T-helper 2 cell treated with Interferon-gamma antibody and Interleukin-4, amounts not matched to agents 100 ng/mL and 5 ng/mL, for 36 hours (primary cell): ENCODE data around the gene ERVK3-1. TPM values are rescaled to one million over a fixed set of nuclear protein-coding genes. Genes with fewer than 3 reads are reported as not detected.

Experiments
- intact Hi-C: fragments of 100-400 bp; cut with micrococcal nuclease; formaldehyde crosslinking; loops from one replicate; pipeline ENCODE4 v1.15.1; 2023
- total RNA-seq: library from RNA; stranded (reverse); gene quantifications from 2 replicates; pipeline ENCODE4 v1.2.3, GENCODE V29; 2022

ERVK3-1 gene
- total RNA-seq, 1 donor from 2014 or later: 60.7 TPM

DNA sequence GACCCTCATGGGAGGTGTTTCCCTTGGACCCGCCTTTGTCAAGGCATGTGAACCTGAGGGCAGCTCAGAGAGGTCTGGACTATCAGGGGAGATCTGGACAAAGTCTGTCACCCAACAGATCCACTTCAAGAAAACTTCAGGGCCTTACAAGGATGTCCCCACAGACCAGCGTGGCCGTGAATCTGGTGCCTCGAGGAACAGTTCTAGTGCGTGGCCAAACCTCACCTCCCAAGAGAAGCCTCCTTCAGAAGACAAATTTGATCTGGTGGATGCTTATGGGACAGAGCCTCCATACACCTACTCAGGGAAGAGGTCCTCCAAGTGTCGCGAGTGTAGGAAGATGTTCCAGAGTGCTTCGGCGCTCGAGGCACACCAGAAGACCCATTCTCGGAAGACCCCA, 33.2 kb downstream of the ERVK3-1 start:
- intact Hi-C loops: no loop called here

DNA sequence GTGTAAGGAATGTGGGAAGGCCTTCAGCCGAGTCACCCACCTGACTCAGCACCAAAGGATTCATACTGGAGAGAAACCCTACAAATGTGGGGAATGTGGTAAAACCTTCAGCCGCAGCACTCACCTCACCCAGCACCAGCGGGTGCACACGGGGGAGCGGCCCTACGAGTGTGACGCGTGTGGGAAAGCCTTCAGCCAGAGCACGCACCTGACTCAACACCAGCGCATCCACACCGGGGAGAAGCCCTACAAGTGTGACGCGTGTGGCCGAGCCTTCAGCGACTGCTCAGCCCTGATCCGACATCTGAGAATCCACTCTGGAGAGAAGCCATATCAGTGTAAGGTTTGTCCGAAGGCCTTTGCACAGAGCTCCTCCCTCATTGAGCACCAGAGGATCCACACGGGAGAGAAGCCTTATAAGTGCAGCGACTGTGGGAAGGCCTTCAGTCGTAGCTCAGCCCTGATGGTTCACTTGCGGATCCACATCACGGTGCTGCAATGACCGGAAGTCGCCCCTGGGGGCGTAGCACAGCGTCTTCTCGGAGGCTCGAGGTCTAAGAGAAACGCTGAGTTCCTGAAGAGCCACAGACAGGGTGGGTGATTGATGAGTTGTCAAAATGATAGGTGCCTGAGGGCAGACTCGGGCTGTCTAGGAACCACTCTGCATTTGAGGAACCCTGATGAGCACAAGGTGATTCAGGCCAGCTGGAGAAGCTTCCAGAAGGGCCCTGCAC, 33.8 kb downstream of the ERVK3-1 start:
- intact Hi-C loops: no loop called here

DNA sequence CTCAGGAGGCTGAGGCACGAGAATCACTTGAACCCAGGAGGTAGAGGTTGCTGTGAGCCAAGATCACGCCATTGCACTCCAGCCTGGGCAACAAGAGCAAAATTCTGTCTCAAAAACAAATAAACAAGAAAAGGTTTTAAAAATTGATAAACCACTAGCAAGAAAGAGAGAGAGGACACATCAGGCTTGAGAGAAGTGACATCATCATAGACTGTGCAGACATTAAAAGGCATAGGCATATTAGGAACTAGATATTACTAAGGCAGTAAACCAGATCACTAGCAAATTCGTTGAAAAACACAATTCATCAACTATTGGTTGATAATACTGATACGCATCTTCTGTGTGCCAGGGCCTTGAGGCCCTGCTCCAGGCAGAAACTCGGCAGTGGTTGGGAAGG, 40.4 kb downstream of the ERVK3-1 start:
- intact Hi-C loops: loop anchor here (5.0 kb wide), 1 partner anchor 68 kb away; the partner anchor contains the start of gene ZNF8

DNA sequence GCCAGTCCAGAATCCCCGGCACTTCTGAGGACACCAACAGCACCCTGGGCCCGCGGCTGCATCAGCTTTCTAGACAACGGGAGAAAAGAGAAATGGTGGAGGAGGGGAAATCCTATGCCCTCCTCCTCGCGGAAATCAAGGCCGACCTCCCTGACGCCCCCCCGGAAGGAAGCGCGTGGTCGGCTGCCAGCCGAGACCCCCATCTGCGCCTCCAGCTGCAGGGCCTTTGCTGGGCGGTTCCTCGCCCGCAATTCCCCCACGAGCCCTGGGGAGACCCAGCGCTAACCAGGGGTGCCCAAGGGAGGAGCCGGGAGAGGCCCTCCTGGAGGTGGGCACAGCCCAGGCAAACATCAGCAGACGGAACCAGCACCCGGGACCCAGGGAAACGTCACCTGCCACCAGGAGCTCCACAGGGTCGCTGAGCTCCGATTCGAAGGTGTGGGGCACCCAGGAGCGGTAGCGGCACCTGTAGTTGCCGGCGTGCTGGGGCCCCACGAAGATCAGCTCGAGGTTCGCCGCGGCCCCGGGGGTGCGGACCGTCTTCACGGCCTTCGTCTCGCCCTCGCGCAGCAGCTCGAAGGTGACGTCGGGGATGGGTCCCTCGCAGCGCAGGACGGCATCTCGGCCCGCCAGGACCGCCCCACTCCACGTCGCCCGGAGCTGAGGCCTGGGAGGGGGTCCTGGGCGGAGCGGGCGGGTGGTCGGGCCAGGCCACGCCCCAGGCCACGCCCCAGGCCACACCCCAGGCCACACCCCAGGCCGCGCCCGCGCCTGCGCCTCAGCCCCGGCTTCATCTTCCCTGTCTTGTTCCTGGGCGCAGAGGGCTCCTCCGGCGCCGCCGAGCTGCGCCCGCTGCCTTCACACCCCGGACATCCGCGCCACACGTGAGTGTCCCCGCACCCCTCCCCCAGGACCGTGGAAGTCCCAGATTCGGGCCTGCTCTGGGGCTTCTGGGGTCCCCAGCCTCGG, 42.1 kb downstream of the ERVK3-1 start:
- intact Hi-C loops: loop anchor here (1.0 to 5.0 kb wide), 5 partner anchors 15 to 164 kb away; partner anchors contain the start of genes ZNF274, ZNF497, ZNF8 and ZNF837

- intact Hi-C loops: loop anchor here (5.0 kb wide), 1 partner anchor 71 kb away; the partner anchor contains the start of gene ZNF8
Measured at GRCh38 chr19:58348080-58348479, 42.9 kb downstream of the ERVK3-1 start.

GRCh38 chr19:58349590-58349989, 44.4 kb downstream of the ERVK3-1 start:
- intact Hi-C loops: loop anchor here (5.0 kb wide), 1 partner anchor 72 kb away; the partner anchor contains the start of gene ZNF8

DNA sequence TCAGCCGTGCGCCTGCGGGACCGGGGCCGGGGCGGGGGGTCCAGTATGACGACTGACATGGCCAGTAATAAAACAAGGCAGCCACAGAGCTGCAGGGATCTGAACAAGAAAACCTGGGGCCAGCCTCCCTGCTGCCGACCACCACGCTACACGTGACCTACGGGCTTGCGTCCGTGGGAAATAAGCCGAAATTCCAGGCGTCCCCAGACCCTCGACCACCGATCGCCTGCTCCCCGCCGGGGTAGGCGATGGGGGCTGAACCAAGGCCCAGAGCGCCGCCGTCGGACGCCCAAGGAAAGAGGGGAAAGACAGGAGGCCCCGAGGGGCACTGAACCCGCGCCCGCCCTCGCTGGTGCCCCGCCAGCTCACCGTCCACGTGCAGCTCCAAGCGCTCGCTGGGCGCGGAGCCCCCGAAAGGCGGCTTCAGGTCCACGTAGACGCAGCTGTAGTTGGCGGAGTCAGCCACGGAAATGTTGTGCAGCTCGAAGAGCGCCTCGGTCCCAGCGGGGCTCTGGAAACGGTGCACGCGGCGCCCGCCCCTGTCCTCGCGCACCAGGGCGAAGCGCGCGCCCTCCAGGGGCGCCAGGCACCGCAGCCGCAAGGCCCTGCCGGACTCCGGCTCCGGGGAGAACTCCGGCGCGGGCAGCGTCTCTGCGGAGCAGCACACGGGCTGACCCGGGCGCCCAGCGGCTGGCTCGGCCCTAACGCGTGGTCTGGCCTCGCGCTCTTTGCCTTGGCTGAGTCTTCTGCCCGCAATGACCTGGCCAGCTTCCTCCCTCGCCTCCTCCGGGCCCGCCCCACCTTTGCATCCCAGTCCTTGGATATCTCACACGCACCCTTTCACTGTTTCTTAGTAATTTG, 45.1 kb downstream of the ERVK3-1 start:
- intact Hi-C loops: no loop called here

DNA sequence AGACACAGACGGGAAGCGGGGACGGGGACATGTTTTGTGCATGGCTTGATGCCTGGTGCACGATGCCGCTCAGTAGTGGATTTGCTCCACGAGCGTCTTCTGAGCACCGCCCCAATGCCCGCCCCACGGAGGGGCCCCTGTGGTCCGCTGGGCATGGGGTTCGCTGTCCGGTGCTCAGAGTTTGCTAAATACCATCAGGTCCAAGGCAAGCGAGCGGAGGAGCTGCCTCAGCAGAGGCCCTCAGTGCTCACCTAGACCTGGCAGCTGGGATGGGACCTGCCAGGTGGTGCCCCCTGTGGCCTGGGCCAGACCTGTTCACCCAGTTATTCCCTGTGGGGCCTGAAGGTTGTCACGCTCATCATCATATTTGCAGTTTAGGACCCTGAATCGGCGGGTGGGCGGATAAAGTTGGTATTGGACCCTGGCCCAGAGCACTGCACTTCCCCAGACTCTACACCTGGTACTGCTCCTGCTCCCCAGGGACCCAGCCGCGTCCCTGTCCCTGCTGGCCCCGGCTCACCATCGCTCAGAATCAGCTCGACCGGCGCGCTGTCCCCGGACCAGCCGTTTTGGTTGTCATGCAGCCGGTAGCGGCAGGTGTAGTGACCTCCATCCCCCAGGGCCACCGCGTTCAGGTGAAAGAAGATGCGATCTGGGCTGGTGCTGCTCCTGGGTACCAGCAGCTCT, 45.8 kb downstream of the ERVK3-1 start:
- intact Hi-C loops: no loop called here

GRCh38 chr19:58351558-58351878, 46.3 kb downstream of the ERVK3-1 start:
- intact Hi-C loops: no loop called here

GRCh38 chr19:58351990-58352755, 47.0 kb downstream of the ERVK3-1 start:
- intact Hi-C loops: no loop called here

DNA sequence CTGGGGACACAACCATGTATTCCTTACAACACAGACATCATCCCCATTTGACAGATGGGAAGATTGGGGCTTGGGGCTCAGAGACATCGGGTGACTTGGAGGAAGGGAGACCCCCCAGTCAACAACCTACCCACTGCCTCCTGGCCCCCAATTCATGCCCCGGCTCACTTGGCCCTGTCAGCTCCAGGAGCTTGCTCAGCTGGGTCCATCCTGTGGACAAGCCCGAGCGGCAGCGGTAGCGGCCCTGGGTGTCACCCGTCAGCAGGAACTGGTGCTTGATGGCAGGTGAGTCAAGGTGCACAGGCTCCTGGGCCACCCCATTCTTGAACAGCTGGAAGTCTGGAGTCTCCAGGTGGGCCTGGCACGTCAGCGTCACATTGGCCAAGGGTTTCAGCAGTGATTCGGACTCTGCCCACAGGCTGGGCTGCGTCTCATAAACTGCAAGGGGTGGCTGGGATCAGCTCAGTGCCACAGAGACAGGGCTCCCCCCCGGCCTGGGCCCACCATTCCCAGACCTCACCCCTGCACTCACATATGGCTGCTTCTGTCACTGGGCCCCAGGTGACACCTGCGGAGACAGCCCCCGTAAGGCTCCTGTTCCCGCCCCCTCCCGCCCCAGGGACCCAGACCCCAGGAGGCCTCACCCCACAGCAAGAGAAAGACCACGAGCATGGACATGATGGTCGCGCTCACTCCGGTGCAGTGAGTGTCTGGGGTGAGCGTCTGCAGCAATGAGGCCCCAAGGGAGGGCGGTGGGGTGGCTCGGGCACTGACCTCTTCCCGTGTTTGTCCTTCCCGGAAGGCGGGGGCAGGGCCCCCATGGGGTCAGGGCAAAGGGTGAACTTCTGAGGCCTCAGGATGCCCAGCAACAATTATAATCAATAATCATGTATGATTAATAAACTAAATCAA, 47.8 kb downstream of the ERVK3-1 start, which contains the start of gene A1BG:
Gene A1BG, minus strand, starts transcription at position 733 of the 912 bp plus-strand sequence. Its CDS starts 55 bp downstream, at position 678.
- intact Hi-C loops: no loop called here

DNA sequence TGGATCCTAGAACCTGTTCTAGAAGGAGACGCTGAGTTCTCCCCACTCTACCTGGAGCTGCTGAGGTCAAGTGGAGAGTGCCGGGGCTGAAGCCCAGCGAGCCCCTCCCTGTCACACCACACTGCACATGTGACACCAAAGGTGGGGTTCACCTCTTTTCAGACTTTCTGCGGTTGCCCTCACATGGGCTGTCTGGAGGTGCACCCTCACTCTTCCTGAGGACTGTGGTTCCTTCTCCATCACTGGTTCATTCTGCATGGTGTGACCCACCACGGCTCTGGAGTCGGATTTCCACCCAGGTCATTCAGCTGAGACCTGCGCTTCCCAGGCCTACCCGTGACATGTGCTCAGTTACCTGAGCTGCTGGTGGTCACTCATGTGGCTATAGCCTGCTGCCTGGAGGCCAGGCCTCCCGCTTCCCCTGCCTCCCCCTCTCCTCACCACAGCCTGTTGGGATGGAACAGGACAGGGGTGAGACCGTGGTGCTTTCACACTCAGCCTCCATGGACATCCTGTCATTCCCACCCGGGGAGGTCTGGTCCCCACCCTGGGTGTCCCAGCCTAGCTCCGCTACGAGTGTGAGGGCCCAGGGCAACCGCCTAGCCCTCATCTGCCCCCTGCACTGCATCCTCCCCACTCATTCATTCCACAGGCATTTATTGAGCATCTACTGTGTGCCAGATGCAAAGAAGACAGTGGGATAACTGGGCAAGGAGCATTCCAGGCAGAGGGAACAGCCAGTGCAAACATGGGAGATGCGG, 48.7 kb downstream of the ERVK3-1 start:
- intact Hi-C loops: no loop called here

- intact Hi-C loops: no loop called here
Measured at GRCh38 chr19:58354478-58355030, 49.4 kb downstream of the ERVK3-1 start.

DNA sequence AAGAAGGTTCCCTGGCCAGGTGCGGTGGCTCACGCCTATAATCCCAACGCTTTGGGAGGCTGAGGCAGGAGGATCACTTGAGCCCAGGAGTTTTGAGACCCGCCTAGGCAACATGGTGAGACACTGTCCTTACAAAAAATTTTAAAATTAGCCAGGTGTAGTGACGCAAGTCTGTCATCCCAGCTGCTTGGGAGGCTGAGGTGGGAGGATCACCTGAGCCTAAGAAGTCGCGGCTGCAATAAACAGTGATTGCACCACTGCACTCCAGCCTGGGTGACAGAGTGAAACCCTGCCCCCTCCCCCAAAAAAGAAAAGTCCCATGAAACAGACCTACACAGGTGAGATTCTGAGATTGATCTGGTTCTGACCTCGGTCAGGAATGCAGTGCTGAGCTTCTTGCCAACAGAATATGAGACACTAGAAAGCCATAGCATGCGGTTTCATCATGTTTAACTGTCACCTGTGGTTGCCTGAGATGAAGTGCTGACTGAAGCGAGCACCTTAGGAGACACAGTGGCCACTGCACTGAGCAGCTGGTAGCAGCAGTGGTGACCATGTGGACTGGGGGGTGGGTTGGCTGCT, 50.1 kb downstream of the ERVK3-1 start:
- intact Hi-C loops: no loop called here

DNA sequence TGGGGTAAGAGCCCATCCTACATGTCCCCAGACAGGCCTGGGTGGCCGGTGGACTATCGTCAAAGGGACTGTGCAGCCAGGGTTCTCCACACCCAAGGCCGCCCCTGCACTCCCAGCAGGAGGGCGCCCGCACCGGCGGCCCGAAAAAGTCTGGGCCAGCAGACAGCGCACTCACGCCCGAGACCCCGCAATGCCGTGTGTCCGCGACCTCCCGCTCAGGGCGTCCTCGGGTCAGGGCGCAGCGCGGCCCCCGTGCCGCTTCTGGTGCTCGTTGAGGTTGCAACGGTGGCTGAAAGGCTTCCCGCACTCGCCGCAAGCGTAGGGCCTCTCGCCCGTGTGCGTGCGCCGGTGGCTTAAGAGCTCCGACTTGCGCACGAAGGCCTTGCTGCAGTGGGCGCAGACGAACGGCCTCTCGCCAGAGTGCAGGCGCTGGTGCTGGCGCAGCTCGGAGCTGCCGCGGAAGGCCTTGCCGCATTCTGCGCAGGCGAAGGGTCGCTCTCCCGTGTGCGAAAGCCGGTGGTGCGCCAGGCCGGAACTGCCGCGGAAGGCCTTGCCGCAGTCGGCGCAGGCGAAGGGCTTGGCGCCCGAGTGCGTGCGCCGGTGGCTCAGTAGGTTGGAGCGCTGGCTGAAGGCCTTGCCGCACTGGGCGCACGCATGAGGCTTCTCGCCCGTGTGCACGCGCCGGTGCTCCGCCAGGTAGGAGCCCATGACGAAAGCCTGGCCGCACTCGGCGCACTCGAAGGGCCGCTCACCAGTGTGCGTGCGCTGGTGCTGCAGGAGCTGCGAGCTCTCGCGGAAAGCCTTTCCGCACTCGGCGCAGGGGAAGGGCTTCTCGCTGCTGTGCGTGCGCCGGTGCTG, 51.0 kb downstream of the ERVK3-1 start:
- intact Hi-C loops: no loop called here

DNA sequence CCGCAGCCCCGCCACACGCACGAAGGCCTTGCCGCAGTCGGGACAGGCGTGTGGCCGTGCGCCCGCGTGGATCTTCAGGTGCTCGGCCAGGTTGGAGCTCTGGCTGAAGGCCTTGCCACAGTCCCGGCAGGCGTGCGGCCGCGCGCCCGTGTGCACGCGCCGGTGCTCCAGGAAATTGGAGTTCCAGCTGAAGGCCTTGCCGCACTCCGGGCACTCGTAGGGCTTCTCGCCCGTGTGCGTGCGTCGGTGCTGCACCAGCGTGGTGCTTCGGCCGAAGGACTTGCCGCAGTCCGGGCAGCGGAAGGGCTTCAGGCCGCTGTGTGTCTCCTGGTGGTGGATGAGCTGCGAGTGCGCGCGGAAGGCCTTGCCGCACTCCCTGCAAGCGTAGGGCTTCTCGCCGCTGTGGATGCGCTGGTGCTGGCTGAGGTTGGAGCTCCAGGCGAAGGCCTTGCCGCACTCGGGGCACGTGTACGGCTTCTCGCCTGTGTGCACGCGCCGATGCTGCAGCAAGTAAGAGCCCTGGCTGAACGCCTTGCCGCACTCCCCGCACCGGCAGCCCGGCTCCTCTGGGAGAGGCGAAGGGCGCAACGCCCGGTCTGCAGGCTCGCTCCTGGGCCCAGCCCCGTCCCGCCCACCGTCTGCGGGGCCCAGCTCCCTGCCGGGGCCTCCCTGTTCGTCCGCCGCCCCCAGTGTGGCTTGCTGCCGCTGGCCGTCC, 51.7 kb downstream of the ERVK3-1 start:
- intact Hi-C loops: no loop called here
